GM23338 (cell line): ENCODE data around the gene TRAPPC10. TPM values are rescaled to one million over a fixed set of nuclear protein-coding genes. Genes with fewer than 3 reads are reported as not detected.

Source experiments
- ATAC-seq: fragments of 200-7000 bp; cut with Tn5 transposase; 3 replicates; pipeline ENCODE4 v1.9.1; 2020
- DNase-seq: peaks from one replicate; pipeline ENCODE4 v3.0.0-alpha.2; 2015; ENCODE audit warnings: low spot score
- H2AFZ ChIP-seq: fragments of 200-600 bp; sonication (generic); 2 replicates; pipeline ENCODE4 v1.8.0; 2016; ENCODE audit warnings: antibody characterized with exemption, mild to moderate bottlenecking, moderate library complexity
- H3F3A ChIP-seq: fragments of 200-600 bp; sonication (generic); replicated peaks from 2 replicates; pipeline ENCODE4 v1.8.0; 2017; ENCODE audit warnings: antibody characterized with exemption, mixed run types, low read depth
- H3K27ac ChIP-seq: fragments of 200-600 bp; sonication (generic); 2 replicates; pipeline ENCODE4 v1.6.1; 2016; ENCODE audit warnings: low read depth
- H3K27me3 ChIP-seq: fragments of 200-600 bp; sonication (generic); 2 replicates; pipeline ENCODE4 v1.8.0; 2016; ENCODE audit warnings: mild to moderate bottlenecking, mixed run types, moderate library complexity; ENCODE audit not compliant: insufficient read depth
- H3K36me3 ChIP-seq: fragments of 200-600 bp; sonication (generic); 2 replicates; pipeline ENCODE4 v1.8.0; 2016; ENCODE audit warnings: mild to moderate bottlenecking; ENCODE audit not compliant: insufficient read depth
- H3K4me1 ChIP-seq: fragments of 200-600 bp; sonication (generic); 2 replicates; pipeline ENCODE4 v1.8.0; 2016; ENCODE audit warnings: mild to moderate bottlenecking, moderate library complexity; ENCODE audit not compliant: insufficient read depth
- H3K4me2 ChIP-seq: fragments of 200-600 bp; sonication (generic); 2 replicates; pipeline ENCODE4 v1.7.1; 2017; ENCODE audit warnings: mixed run types
- H3K4me3 ChIP-seq: fragments of 200-600 bp; sonication (generic); 2 replicates; pipeline ENCODE4 v1.6.1; 2016; ENCODE audit warnings: mixed run types
- H3K79me2 ChIP-seq: fragments of 200-600 bp; sonication (generic); replicated peaks from 2 replicates; pipeline ENCODE4 v1.8.0; 2017; ENCODE audit warnings: mild to moderate bottlenecking; ENCODE audit not compliant: insufficient read depth
- H3K9me2 ChIP-seq: fragments of 200-600 bp; sonication (generic); 2 replicates; pipeline ENCODE4 v1.8.0; 2017; ENCODE audit not compliant: insufficient read depth
- H4K20me1 ChIP-seq: fragments of 200-600 bp; sonication (generic); replicated peaks from 2 replicates; pipeline ENCODE4 v1.8.0; 2017; ENCODE audit warnings: mild to moderate bottlenecking; ENCODE audit not compliant: insufficient read depth
- H3K27ac Mint-ChIP-seq: 2 replicates; pipeline ENCODE4 v1.8.0; 2020; ENCODE audit warnings: inconsistent platforms, mild to moderate bottlenecking, moderate library complexity, mixed read lengths
- H3K27me3 Mint-ChIP-seq: 3 replicates; pipeline ENCODE4 v1.8.0; 2022; ENCODE audit warnings: low read depth, mild to moderate bottlenecking, moderate library complexity, mixed read lengths, inconsistent platforms; ENCODE audit not compliant: insufficient read depth, poor library complexity
- H3K36me3 Mint-ChIP-seq: 3 replicates; pipeline ENCODE4 v1.8.0; 2021; ENCODE audit warnings: low read depth, mild to moderate bottlenecking, inconsistent platforms, moderate library complexity, mixed read lengths
- H3K4me1 Mint-ChIP-seq: 3 replicates; pipeline ENCODE4 v1.8.0; 2020; ENCODE audit warnings: mild to moderate bottlenecking, inconsistent platforms, mixed read lengths
- H3K4me3 Mint-ChIP-seq: 3 replicates; pipeline ENCODE4 v1.8.0; 2021; ENCODE audit warnings: moderate library complexity, mild to moderate bottlenecking, inconsistent platforms, mixed read lengths
- H3K9me3 Mint-ChIP-seq: 3 replicates; pipeline ENCODE4 v1.8.0; 2020; ENCODE audit warnings: moderate library complexity, mild to moderate bottlenecking, inconsistent platforms, mixed read lengths
- EZH2 ChIP-seq: fragments of 200-600 bp; sonication (generic); IDR thresholded peaks from one replicate; pipeline ENCODE4 v1.8.0; 2017; ENCODE audit warnings: antibody characterized with exemption, mild to moderate bottlenecking, low read depth; ENCODE audit not compliant: unreplicated experiment
- EZH2phosphoT487 ChIP-seq: fragments of 200-600 bp; sonication (generic); IDR thresholded peaks from one replicate; pipeline ENCODE4 v1.8.1; 2018; ENCODE audit warnings: antibody characterized with exemption; ENCODE audit not compliant: unreplicated experiment
- NANOG ChIP-seq: IDR thresholded peaks from 2 replicates; pipeline ENCODE4 v1.6.1; 2016; ENCODE audit warnings: antibody characterized with exemption, borderline replicate concordance
- ZNF114 ChIP-seq: fragments of 250-450 bp; sonication (Bioruptor Pico); IDR thresholded peaks from 2 replicates; pipeline ENCODE4 v1.5.0; 2020; ENCODE audit warnings: mild to moderate bottlenecking, moderate library complexity
- ZNF331 ChIP-seq: fragments of 250-450 bp; sonication (Bioruptor Pico); IDR thresholded peaks from 2 replicates; pipeline ENCODE4 v1.5.0; 2020; ENCODE audit warnings: low read depth, mild to moderate bottlenecking, moderate library complexity
- polyA plus RNA-seq: library from polyadenylated mRNA; unstranded; fragments of >200 nt; fragmentation: Nextera tagmentation; extraction: Ambion mirVana; gene quantifications from 2 replicates; pipeline ENCODE4 v1.2.1, GENCODE V29; 2016
- total RNA-seq: library from RNA; depleted of rRNA; stranded (reverse); fragments of >200 nt; shearing (Covaris generic); gene quantifications from 2 replicates; pipeline ENCODE4 v1.2.3, GENCODE V29; 2014
- TF ChIP-seq, protein P1 (sequence below), 2 experiments: fragments of 200-600 bp in 1 of 2; sonication (generic) in 1 of 2; conservative IDR thresholded peaks; 2 replicates each; pipeline versions ENCODE4 v1.5.1 to v1.6.1; 2016 to 2017; ENCODE audit warnings: antibody characterized with exemption in 2 of 2, low read depth in 2 of 2, mild to moderate bottlenecking in 2 of 2, moderate library complexity in 1 of 2
- TF ChIP-seq, protein P2 (sequence below): fragments of 250-450 bp; sonication (Bioruptor Pico); IDR thresholded peaks from 2 replicates; pipeline ENCODE4 v1.5.0; 2020; ENCODE audit warnings: mild to moderate bottlenecking, moderate library complexity
- TF ChIP-seq, protein P3 (sequence below): IDR thresholded peaks from 2 replicates; pipeline ENCODE4 v1.6.1; 2016; ENCODE audit warnings: antibody characterized with exemption

Gene TRAPPC10
- total and polyA plus RNA-seq, 2 experiments from 2014 or later: 14.0 to 27.1 TPM

DNA sequence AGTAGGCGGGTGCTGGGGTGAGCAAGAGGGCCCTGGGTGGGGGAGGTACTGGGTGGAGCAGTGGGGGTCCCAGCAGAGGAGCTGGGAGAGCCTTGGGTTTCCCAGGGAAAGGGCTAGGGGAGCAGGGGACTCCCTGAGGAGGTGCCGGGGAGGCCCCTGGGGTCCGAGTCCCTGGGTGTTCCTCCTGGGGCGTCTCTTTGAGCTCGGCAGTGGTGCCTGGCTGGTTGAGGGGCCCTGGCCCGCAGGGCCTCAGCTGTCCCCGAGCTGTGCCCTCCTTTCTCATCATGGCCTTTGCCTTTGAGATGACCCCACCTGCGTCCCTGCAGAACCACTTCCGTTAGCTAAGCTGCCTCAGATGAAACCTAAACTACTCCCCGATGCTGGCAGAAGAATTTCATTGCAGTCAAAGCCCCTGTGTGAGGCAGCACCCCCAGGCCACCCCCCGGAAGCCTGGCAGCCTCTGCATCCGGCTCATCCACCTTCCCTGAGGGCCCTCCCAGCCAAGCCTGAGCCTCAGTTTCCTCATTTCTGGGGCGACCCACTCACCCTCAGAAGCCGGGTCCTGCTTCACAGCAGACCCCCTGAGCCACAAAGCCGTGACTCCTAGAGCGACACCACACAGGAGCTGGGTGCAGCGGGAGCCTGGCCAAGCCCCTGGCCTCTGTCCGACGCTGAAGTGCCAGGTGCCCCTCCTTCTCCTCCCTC, 43.5 kb upstream of the TRAPPC10 start (continued):
- no peak for TF ChIP-seq EZH2phosphoT487
- no peak for TF ChIP-seq EZH2
- TF ChIP-seq, protein P1, sequence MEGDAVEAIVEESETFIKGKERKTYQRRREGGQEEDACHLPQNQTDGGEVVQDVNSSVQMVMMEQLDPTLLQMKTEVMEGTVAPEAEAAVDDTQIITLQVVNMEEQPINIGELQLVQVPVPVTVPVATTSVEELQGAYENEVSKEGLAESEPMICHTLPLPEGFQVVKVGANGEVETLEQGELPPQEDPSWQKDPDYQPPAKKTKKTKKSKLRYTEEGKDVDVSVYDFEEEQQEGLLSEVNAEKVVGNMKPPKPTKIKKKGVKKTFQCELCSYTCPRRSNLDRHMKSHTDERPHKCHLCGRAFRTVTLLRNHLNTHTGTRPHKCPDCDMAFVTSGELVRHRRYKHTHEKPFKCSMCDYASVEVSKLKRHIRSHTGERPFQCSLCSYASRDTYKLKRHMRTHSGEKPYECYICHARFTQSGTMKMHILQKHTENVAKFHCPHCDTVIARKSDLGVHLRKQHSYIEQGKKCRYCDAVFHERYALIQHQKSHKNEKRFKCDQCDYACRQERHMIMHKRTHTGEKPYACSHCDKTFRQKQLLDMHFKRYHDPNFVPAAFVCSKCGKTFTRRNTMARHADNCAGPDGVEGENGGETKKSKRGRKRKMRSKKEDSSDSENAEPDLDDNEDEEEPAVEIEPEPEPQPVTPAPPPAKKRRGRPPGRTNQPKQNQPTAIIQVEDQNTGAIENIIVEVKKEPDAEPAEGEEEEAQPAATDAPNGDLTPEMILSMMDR (conservative IDR thresholded peaks at IDR 0.05; ENCODE audit: low read depth in 2 of 2): no peak
- TF ChIP-seq, protein P2, sequence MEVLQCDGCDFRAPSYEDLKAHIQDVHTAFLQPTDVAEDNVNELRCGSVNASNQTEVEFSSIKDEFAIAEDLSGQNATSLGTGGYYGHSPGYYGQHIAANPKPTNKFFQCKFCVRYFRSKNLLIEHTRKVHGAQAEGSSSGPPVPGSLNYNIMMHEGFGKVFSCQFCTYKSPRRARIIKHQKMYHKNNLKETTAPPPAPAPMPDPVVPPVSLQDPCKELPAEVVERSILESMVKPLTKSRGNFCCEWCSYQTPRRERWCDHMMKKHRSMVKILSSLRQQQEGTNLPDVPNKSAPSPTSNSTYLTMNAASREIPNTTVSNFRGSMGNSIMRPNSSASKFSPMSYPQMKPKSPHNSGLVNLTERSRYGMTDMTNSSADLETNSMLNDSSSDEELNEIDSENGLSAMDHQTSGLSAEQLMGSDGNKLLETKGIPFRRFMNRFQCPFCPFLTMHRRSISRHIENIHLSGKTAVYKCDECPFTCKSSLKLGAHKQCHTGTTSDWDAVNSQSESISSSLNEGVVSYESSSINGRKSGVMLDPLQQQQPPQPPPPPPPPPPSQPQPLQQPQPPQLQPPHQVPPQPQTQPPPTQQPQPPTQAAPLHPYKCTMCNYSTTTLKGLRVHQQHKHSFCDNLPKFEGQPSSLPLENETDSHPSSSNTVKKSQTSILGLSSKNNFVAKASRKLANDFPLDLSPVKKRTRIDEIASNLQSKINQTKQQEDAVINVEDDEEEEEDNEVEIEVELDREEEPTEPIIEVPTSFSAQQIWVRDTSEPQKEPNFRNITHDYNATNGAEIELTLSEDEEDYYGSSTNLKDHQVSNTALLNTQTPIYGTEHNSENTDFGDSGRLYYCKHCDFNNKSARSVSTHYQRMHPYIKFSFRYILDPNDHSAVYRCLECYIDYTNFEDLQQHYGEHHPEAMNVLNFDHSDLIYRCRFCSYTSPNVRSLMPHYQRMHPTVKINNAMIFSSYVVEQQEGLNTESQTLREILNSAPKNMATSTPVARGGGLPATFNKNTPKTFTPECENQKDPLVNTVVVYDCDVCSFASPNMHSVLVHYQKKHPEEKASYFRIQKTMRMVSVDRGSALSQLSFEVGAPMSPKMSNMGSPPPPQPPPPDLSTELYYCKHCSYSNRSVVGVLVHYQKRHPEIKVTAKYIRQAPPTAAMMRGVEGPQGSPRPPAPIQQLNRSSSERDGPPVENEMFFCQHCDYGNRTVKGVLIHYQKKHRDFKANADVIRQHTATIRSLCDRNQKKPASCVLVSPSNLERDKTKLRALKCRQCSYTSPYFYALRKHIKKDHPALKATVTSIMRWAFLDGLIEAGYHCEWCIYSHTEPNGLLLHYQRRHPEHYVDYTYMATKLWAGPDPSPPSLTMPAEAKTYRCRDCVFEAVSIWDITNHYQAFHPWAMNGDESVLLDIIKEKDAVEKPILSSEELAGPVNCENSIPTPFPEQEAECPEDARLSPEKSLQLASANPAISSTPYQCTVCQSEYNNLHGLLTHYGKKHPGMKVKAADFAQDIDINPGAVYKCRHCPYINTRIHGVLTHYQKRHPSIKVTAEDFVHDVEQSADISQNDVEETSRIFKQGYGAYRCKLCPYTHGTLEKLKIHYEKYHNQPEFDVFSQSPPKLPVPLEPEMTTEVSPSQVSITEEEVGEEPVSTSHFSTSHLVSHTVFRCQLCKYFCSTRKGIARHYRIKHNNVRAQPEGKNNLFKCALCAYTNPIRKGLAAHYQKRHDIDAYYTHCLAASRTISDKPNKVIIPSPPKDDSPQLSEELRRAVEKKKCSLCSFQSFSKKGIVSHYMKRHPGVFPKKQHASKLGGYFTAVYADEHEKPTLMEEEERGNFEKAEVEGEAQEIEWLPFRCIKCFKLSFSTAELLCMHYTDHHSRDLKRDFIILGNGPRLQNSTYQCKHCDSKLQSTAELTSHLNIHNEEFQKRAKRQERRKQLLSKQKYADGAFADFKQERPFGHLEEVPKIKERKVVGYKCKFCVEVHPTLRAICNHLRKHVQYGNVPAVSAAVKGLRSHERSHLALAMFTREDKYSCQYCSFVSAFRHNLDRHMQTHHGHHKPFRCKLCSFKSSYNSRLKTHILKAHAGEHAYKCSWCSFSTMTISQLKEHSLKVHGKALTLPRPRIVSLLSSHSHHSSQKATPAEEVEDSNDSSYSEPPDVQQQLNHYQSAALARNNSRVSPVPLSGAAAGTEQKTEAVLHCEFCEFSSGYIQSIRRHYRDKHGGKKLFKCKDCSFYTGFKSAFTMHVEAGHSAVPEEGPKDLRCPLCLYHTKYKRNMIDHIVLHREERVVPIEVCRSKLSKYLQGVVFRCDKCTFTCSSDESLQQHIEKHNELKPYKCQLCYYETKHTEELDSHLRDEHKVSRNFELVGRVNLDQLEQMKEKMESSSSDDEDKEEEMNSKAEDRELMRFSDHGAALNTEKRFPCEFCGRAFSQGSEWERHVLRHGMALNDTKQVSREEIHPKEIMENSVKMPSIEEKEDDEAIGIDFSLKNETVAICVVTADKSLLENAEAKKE (CRISPR knock-in tag): no peak

DNA sequence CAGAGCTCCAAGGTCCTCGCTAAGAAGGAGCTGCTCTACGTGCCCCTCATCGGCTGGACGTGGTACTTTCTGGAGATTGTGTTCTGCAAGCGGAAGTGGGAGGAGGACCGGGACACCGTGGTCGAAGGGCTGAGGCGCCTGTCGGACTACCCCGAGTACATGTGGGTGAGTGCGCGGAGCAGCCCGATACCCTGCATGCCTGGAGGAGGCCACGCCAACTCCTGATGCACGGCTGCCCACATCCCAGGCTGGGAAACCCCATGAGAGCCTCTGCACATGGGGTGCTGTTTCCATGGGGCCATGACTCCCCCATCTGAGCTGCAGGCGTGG, 43.0 kb upstream of the TRAPPC10 start:
- Mint-ChIP-seq H3K27me3 (peaks cover 7% of the 10 kb centered on the region), H3K27ac (no peak overlapping the region), H3K36me3 (no peaks in the 10 kb centered on the region), H3K4me1 (no peaks in the 10 kb centered on the region), H3K9me3 (no peaks in the 10 kb centered on the region), H3K4me3 (no peak overlapping the region)
- Histone ChIP-seq H3K4me2 (no peak overlapping the region), H3F3A (no peaks in the 10 kb centered on the region), H3K36me3 (no peaks in the 10 kb centered on the region), H3K27ac (no peak overlapping the region), H3K79me2 (no peaks in the 10 kb centered on the region), H3K4me3 (no peak overlapping the region), H2AFZ (no peak overlapping the region), H3K4me1 (no peaks in the 10 kb centered on the region), H4K20me1 (no peaks in the 10 kb centered on the region), H3K27me3 (no peaks in the 10 kb centered on the region), H3K9me2 (no peaks in the 10 kb centered on the region)
- ATAC-seq: no peak
- DNase-seq: no peak
- TF ChIP-seq ZNF331 (CRISPR knock-in tag): no peak
- no peak for TF ChIP-seq NANOG
- TF ChIP-seq, protein P3, sequence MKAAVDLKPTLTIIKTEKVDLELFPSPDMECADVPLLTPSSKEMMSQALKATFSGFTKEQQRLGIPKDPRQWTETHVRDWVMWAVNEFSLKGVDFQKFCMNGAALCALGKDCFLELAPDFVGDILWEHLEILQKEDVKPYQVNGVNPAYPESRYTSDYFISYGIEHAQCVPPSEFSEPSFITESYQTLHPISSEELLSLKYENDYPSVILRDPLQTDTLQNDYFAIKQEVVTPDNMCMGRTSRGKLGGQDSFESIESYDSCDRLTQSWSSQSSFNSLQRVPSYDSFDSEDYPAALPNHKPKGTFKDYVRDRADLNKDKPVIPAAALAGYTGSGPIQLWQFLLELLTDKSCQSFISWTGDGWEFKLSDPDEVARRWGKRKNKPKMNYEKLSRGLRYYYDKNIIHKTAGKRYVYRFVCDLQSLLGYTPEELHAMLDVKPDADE: no peak
- no peak for TF ChIP-seq ZNF114 (CRISPR knock-in tag)
